K562 treated with DMSO at 1 percent for 12 hours (cell line): ENCODE data around the gene MRC1. TPM values are rescaled to one million over a fixed set of nuclear protein-coding genes. Genes with fewer than 3 reads are reported as not detected.

Source experiments
- total RNA-seq: library from RNA; unstranded; fragments of 300-600 nt; gene quantifications from 2 replicates; pipeline ENCODE4 v1.2.3, GENCODE V29; 2022; ENCODE audit not compliant: insufficient read depth

Gene MRC1
- 0.15 TPM in 1 of 2 replicates, not detected in the other for total RNA-seq

DNA sequence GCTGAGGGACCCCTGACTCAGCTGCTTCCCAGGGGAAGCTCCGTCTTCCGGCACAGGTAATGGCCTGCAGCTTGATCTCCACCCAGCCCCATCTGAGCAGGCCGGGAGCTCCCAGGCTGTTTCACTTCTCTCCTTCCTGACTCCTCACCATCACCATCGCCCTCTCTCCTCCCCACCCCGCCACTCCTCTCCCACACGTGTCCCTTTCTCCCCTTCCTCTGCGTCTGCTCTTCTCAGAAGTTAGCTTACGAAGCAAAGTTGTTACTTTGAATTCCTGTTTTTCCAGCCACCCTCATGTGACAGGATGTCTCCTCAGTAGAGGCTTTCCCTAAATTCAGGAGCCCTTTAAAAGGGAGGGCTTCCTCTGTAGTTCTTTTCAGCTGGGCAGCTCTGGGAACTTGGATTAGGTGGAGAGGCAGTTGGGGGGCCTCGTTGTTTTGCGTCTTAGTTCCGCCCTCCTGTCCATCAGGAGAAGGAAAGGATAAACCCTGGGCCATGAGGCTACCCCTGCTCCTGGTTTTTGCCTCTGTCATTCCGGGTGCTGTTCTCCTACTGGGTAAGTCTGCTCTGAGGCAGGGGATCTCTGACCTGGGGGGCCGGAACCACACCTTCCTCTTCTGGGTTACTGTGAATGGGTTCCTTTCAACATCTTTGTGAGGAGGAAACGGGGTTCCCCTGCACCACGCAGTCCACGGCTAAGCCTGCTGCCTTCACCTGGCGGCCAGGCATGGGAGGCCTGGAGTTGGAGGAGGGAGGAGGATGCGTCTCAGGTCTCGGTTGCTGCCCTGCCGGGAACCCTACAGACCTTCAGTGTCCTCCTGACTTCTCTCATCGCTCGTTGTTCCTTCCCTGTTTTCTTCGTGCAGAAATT is at the start of gene MRC1:
TSS of gene MRC1 (plus strand) at position 378 of the 871 bp plus-strand sequence. CDS start at position 496, 118 bp downstream.

DNA sequence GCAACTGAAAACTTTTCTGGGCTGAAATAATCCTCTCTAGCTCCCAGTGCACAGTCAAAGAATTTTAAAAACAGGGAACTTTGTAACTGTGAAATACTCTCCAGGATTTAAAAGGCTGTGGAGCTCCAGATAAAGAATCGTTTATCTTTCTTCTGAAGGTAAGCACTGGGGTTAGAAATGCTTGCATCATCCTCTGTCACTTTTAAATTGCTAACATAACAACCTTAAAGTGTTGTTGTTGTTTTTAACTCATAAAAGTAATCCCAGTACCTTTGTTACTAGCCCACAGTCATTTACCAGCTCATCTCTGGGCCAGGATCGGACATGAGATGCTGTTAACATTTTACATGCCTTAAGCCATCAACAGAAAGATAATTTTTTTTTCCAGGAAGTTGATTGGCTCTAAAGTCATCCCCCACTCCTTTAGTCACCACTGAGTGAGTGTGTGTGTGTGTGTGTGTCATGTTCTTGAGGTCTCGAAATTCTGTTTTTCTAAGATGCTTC is 142.8 kb downstream of the MRC1 start, which contains the start of gene SLC39A12:
TSS of gene SLC39A12 (plus strand) at position 51 of the 504 bp plus-strand sequence. CDS start 1,359 bp downstream, outside the sequence.

Other genes with a start within 250 kb of the MRC1 start
- 1.8 and 2.7 TPM in 2 replicates for gene HACD1, start 192.0 kb upstream of the MRC1 start, total RNA-seq
- 7.3 and 21.9 TPM in 2 replicates for gene STAM, start 165.2 kb upstream of the MRC1 start, total RNA-seq
- gene TMEM236, start 57.1 kb upstream of the MRC1 start, total RNA-seq: 0.14 and 0.41 TPM in 2 replicates
- not detected in 2 replicates for gene SLC39A12, start 142.6 kb downstream of the MRC1 start, total RNA-seq